AML-193 (cell line): ENCODE results near the gene STK16.
"Not testable (repeated sequence)": the region's sequence is repeated elsewhere in the genome, so short reads cannot be mapped to it uniquely, and the experiment has no call there.

Experiments
- DNase-seq, 2 experiments: peaks; one replicate each; lab custom pipeline; 2025; lab: John Stamatoyannopoulos, UW

Gene STK16

DNA sequence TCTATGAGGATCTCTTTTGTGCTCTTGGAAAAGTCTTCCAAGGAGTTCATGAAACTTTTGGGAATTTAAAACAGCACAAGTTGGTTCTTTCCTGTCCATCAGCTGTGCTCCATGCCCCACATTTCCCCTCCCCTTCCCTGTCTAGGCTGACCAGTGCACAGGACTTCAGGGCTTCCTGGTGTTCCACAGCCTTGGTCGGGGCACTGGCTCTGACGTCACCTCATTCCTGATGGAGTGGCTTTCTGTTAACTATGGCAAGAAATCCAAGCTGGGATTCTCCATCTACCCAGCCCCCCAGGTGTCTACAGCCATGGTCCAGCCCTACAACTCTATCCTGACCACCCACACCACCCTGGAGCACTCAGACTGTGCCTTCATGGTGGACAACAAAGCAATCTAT, 25.7 kb downstream of the STK16 start:
- no peak for DNase-seq

DNA sequence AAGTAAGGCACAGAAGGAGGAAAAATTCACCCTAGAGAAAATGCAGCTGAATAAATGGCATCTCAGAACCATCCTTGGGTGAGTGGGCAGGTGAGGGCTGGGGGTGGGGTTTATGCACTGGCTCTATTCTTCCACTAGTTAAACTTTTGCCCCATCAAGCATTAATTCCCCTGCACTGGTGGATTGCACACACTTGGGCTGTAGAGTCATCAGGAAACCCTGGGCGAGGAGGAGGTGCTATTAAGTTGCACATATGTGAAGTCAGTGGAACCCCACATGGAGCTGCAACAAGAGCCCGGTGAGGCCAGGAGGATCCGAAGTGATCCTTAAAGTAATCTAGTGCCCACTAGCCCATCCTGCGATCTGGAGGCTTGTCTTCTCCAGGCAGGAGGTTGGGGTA, 27.1 kb downstream of the STK16 start:
- no peak for DNase-seq

DNA sequence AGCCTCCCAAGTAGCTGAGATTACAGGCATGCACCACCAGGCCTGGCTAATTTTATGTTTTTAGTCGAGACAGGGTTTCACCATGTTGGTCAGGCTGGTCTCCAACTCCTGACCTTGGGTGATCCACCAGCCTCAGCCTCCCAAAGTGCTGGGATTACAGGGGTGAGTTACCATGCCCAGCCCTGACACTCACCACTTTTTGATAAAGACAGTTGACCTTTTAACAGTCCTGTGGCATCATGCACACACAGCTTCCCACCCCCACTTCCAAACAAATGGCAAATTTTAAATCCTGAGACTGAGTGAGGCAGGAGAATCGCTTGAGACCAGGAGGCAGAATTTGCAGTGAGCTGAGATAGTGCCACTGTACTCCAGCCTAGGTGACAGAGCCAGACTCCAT, 27.7 kb downstream of the STK16 start:
- DNase-seq: no peak

DNA sequence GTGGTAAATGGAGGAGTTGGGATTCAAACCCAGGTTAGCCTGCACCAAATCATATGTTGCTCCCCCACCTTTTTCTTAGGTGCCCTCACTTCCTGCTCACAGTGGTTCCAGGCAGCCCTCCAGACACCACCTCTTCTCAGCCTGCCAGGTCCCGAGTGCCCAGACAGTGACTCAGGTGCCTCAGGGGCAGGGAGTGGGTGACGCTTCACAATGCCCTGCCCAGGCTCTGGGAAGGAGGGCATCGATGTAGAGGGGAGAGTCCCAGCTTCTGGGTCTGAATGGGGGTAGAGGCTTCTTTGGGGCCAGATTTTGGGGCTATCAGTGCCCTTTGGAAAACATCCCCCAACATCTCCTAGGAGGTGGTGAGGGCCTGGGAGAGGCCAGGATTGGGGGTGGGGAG, 28.7 kb downstream of the STK16 start:
- DNase-seq: no peak

DNA sequence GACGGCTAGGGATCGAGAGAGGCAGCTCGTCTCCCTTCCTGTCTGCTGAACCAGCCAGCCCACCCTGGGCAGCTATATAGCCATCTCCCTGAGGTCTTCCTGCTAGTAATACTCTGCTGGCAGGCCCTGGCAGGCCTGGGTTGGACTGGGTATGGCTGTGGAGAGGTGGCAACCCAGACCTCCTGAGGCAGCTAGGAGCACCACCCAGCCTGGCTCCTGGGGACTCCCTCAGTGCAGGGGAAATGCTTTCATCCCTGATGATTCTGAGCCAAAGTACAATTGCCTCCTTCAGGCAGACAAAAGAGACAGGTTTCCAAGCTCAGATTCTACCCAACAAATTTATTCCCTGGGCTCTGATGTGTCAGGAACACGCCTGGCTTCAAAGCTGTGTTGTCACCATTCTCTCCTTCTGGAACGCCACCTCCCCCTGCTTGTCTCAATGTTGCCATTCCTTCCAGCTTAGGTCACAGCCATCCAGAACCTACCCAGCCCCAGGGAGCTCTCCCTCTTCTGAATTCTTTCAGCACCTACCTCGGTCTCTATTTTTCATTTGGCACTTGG, 29.2 kb downstream of the STK16 start:
- DNase-seq: no peak

DNA sequence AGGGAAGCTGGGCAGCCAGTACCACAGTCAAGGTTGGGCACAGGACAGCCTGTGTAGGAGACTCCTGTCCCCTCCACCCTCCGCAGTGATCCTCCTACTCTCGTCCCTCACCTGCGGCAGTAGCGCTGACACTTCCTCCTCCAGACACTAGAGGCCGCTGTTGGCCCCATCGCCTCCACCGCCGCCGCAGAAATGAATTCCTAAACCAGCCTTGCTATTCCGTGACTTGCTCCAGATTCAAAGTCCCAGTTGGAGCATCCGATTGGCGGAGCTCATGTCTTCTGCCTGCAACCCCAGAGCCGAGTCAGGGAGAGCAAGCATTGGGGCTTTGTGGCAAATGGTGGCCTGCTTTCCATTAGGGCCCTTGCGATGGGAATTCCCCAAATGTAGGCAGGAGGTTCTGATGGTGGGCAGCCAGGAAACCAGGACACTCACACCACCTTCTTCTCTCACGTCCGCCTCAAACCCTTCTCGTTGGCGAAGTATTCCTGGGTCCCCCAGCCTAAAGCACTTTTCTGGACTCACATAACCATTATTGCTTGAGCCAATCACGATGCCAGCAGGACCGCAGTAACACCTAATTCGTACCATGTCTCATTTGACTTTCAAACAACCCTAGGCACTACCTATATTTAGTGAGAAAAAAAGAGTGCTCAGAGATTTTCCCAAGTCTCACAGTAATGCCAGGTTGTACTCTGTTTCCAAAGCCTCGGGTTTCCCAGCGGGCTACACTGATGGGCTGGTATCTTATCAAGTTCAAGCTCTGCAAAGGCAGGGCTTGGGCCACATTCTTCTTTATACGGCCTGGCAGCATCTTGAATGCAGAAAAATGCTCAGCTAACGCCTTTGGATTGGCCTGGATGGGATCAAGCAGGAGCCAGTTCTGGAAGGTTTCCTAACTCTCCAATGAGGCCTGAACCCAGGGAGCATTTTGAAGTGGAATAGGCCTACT, 32.7 kb downstream of the STK16 start:
- peak; percentile 41 to 50 for DNase-seq

DNA sequence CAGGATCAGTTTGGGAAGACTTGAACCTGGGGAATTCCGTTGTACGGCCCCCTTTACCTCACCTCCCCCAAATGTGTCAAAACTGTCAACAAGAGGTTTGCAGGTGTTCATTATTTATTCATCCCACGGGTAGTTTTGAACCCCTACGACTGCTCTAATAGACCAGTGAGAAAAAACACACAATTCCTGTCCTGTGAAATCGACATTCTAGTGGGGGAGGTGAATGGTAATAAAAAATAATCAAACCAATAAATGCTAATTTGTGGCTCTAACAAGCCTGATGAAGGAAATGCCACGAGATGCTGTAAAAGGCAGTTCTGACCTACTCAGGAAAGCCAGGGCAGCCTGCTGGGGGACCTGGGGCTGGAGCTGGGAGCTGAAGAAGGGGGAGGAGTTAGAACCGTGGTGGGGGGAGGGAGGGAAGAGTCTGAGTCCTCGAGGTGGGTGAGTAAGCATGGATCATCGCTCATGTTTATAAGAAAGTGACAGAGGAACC, 33.4 kb downstream of the STK16 start:
- no peak for DNase-seq

DNA sequence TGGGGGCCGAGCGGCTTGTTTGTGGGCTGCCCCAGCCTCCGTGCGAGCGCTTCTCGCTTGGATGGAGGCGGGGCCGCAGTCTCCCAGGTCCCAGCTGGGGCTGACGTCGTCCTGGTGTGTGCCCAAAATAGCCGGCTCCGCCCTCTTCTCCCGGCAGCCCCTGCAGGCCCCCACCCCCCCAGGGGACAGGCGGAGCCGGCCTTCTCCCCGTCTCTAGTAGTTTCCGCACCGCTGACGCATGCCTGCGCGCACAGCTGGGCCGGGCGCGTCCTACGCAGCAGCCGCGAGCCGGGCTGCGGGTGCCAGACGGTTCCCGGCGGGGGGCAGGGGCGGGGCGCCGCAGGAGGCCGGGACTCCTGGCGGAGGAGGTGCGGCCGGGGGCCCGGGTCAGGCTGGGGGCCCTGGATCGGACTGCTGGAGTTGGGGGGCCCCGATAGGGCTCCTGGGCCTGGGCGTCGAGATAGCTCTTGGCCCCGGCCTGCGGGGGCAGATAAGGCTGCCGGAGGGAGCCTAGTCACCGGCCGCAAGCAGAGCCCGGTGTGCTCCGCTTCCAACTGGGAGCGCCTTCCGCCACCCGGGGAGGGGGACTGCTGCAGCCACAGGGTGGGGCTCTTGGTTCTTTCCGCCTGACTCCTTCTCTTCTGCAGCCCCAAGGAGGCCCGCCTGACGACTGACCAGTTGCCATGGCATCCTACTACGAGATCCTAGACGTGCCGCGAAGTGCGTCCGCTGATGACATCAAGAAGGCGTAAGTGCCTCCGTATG, 34.1 kb downstream of the STK16 start, which contains the start of gene DNAJB2:
DNAJB2 (plus strand) TSS at position 216 of the 765 bp plus-strand sequence; CDS start at position 684, 468 bp downstream.
- DNase-seq: peak; percentile 89 to 93

DNA sequence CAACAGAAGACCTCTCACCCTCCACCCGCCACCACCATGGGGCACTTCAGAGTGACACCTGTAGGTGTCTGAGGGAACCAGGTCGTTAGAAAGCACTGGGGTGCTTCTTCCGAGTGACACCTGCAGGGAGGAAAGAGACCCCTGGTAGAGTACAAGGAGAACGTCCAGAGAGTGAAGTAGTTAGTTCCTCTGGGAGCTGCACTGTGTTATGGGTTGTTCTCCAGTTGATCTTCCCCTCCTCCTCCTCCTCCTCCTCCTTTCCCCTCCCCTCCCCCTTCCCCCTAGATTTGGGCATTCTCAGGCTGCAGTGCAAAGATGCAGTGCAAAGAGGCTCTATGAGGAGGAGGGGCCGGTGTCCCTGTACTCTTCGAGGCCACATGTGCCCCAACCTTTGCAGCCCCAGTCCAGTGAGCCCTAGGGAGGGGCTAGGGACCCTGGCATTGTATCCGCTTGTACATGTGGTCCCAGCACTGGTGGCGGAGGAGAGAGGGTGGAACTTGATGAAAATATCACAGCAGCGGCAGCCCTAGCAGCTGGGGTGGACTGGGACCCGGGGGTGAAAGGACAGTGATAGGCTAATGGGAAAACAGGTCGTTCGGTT, 34.7 kb downstream of the STK16 start:
- DNase-seq: no peak

DNA sequence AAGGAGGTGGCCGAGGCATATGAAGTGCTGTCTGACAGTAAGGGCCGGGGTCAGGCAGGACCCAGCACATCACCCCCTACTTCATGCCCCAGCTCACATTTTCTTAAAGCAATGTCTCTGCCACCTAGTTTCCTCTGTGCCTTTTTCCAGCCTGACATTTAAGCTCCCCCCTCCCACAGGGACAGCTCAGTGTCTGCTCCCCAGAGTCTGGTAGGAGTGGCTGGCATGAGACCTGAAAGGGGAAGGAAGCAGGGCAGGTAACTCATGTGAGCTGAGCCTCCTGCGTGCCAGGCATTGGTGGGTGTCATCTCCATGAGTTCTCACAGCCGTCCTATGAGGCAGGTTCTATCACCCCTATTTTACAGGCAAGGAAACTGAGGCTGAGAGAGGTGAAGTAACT, 35.4 kb downstream of the STK16 start:
- DNase-seq: no peak

DNA sequence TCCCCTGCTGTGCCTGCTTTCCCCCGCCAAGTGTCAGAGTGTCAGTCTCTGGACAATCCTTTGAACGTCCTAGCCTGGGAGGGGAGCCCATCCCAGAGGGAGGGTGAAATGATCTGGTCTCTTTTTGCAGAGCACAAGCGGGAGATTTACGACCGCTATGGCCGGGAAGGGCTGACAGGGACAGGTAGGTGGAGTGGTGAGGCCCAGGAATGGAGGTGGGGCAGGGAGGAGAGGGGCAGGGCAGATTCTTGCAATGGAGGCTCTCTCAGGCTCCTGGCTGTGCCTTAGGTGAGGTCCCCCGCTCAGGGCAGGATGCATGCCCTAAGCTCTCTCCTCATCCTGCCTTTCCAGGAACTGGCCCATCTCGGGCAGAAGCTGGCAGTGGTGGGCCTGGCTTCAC, 36.3 kb downstream of the STK16 start:
- no peak for DNase-seq

DNA sequence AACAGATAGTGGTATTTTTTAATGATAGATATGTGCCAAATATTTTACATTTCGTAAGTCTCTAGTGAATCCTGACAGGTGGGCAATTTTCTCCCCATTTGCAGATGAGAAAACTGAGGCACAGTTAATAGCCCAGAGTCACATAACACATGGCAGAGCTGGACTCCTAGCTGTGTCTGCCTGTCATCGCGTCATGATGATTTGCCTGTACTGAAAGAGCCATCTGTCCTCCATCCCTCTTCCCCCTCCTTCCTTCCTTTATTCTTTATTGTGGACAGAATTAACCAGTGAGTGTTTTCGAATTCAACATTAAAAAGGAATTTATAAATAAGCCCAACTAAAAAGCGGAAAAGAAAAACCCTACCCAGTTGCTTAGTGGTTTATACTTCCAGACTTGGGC, 37.1 kb downstream of the STK16 start:
- no peak for DNase-seq

DNA sequence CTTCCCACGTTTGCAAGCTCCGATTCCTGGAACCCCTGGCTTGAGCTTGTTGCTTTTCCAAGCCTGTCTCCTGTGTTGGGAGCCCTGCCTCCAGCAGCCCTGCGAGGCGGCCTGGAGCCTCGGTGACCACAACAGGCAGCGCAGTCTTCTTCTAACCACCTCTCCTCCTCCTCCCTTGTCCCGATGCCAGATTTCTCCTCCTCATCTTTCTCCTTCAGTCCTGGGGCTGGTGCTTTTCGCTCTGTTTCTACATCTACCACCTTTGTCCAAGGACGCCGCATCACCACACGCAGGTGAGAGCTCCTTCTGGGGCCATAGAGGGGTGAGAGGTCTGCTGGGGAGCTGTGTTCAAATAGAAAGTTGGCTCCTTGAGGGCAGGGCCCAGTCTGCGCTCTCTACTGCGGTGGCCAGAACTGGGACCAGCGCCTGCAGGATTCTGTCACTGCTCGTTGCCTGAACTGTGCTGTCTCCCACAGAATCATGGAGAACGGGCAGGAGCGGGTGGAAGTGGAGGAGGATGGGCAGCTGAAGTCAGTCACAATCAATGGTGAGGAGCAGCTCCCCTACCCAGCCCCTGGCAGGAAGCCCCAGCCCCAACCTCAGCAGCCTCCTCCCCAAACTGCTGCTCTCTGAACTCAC, 37.8 kb downstream of the STK16 start:
- no peak for DNase-seq

DNA sequence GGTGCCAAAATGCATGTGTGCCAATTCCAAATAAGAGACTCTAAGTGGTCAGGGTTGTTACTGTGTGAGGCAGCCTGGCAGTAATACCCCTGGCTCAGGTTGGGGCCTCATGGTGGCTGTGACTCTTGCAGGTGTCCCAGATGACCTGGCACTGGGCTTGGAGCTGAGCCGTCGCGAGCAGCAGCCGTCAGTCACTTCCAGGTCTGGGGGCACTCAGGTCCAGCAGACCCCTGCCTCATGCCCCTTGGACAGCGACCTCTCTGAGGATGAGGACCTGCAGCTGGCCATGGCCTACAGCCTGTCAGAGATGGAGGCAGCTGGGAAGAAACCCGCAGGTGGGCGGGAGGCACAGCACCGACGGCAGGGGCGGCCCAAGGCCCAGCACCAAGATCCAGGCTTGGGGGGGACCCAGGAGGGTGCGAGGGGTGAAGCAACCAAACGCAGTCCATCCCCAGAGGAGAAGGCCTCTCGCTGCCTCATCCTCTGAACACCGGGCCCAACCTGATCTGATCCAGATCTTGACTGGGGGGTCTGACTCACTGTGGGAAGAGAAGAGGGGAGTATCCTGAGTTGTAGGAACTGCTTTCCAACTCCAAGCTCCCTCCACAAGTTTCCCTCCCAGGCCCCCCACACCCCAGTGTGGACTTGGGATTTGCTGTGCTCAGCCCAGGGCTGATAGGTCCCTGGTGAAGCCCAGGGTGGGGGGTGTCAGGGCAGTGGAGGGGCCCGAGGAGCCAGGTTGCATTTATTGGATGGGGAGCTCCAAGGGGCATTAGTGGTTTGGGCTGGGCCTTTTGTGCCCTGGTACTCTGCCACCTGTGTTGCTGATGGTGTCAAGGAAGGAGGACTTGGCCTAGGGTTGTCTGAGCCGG, 39.5 kb downstream of the STK16 start:
- DNase-seq: no peak

DNA sequence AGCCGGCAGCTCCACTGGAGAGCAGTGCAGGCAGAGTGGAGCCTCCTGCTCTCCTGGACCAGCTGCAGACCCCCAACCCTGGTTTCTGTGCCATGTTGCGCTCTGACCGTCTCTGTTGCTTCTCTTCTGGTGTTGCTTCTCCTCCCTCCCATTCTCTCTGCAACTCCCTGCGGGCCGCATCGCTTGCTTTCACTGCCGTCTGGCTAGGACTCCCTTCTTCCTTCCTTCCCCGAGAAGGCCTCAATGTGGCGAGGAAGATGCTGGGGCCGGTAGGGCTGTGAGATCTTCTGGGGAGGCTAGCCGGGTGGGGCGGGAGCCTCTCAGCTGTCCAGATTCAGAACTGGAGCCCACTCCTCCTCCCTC, 40.1 kb downstream of the STK16 start:
- DNase-seq: no peak

DNA sequence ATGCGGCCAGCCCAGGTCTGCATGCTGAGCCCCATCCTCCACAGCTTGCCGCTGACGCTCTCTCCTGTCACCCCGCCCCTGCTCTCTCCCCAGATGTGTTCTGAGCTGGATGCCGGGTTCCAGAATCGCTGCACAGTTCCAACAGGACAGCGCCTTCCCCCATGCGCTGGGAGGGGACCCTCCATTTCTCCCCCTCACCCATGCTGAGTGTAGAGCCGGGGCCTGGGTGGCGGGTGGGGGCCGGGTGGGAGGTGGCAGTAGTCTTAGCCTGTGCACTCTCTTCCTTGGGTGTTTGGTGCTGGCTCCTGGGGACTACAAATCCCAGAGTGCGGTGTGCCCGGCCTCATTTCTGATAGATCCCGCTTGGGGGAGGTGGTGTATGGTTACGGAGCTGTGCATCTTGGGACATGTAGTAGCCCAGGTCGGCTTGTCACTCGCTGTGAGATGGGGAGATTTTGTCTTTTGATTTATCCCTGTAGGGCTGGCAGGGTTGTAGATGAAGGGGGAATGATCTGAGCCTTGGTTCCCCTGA, 40.7 kb downstream of the STK16 start:
- no peak for DNase-seq

DNA sequence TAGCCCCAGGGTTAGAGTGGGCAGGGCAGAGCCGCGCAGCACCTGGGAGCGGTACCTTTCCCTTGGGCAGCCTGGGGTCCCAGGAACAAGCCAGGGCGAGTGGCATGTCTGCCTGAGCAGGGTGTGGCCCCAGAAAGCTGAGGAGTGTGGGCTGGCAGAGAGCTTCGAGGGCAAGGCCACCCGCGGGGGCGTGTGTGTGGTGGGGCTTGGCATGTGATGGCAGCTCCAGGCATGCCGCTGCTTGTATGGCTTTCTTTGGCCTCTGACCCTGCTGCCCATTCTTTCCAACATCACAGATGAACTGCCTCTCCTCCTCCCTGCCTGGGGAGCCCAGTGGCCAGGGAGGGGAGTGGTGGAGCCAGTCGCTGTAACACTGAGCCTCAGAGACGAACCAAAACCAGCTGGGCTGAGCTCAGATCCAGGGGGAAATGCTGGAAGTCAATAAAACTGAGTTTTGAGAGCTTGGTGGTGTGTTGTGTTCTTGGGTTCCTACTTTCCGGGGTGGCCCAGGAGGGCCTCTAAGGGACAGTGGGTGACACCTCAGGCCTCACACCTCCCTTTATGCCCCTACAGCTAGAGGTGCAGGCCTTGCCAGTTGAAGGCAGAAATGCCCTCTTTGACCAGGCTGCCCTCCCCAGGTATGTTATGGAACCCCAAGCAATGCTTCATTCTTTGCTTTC, 41.3 kb downstream of the STK16 start:
- DNase-seq: no peak

DNA sequence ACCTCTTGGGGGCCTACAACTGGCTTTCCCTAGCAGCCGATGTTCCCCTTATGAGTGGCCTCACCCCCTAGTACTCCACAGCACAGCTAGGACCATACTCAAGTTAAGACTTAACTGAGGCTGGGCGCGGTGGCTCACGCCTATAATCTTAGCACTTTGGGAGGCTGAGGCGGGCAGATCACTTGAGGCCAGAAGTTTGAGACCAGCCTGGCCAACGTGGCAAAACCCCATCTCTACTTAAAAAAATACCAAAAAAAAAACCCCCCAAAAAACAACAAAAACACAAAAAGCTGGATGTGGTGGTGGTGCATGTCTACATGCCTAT, 41.8 kb downstream of the STK16 start:
- DNase-seq: not testable (repeated sequence)

DNA sequence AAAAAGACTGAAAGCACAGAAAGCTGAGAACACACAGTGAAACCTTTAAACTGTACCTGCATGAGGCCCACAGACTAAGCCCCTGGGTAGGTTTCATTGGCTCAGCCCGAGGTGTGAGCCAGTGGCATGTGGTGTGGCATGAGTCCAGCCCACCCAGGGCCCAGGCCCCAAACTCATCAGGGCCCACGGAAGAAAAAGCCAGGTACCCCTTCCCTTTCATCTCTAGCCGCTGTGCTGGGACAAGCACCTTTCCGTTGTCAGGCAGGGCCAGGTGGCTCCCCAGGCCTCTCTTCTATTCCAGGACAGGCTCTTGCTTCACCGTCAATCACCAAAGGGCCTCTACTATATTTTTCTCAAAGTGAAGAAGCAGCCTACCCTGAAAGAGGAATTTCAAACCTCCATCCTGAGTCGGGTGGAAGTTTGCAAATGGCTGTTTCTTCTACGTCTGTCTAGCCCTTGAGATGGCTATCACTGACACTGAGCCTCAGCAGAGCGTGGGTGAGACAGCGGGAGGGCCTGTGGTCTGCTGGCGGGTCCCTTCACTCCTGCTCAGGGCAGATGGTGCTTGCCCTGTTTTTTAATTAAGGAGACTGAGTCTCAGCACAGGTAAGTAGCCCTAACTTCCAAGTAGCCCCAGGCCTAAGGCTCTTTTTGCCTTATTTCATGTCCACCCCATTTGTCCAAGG, 42.4 kb downstream of the STK16 start:
- DNase-seq: no peak

DNA sequence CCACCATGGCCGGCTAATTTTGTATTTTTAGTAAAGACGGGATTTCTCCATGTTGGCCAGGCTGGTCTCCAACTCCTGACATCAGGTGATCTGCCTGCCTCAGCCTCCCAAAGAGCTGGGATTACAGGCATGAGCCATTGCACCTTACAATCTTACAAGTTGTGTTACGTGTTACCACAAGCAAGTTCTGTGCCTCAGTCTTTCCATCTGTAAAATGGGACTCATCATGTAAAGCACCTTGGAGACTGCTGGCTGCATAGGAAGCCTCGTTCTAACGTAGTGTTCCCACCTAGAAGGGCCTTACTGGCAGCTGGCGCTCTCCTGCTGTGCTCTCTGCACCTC, 43.9 kb downstream of the STK16 start:
- no peak for DNase-seq
